ENCODE data around the gene EPHB6.

The EPHB6 gene

DNA sequence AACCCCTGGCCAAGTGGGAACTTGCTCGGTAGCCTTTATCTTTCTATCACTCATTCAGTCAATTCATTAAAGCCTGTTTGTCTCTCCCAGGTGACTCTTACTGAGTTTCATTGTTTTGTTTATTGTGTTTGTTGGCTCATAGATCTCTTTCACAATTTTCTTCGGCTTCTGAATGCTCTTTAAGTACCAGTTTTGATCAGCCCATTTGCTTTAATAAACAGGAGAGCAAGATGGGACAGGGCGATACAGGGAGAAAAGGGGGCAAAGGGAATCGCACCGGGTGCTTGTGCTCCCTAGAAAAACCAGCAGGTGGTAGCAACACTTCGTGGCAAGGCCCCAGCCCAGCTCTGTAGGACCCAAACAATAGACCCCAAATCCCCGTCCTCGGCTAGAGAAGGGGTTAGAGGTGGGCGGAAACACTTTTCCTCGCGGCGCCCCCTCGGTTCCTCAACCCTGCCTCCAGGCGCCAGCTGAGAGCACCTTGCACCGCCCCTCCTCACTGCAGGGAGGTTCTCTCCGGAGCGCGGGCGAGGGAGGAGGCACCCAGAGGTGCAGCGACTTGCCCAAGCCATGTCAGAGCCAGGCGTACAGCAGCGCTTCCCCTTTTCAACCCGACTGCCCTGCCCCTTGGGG, 1.0 kb upstream of the EPHB6 start:
- Histone ChIP-seq H3K27ac (peak overlapping the region; percentile 77; the same call in 1 of the 2 replicates), H3K4me1 (peaks cover 27% of the 10 kb centered on the region), H4K20me1 (no peaks in the 10 kb centered on the region), H3K9ac (peak overlapping the region; percentile 82), H3K4me2 (peak overlapping the region; percentile 97), H3K9me3 (no peaks in the 10 kb centered on the region), H3K4me3 (peak overlapping the region; percentile 87), H3K36me3 (no peaks in the 10 kb centered on the region), H3K27me3 (no peaks in the 10 kb centered on the region)
- TF ChIP-seq Cebpa-rat (IDR thresholded peaks at IDR 0.05), result no peak

GRCh38 chr7:142855114-142855743, 353 bp downstream of the EPHB6 start:
- peaks cover 27% of the 10 kb centered on the region for H3K4me1 ChIP-seq
- H3K4me3 ChIP-seq, result peak overlapping the region; percentile 87
- H3K27ac ChIP-seq, result peak overlapping the region; percentile 77
- H3K4me2 ChIP-seq, result peak overlapping the region; percentile 97
- H3K27me3 ChIP-seq, result no peaks in the 10 kb centered on the region
- peak overlapping the region; percentile 82 for H3K9ac ChIP-seq
- H3K9me3 ChIP-seq, result no peaks in the 10 kb centered on the region
- TF ChIP-seq Cebpa-rat (IDR thresholded peaks at IDR 0.05), result no peak
- H3K36me3 ChIP-seq, result no peaks in the 10 kb centered on the region
- H4K20me1 ChIP-seq, result no peaks in the 10 kb centered on the region

DNA sequence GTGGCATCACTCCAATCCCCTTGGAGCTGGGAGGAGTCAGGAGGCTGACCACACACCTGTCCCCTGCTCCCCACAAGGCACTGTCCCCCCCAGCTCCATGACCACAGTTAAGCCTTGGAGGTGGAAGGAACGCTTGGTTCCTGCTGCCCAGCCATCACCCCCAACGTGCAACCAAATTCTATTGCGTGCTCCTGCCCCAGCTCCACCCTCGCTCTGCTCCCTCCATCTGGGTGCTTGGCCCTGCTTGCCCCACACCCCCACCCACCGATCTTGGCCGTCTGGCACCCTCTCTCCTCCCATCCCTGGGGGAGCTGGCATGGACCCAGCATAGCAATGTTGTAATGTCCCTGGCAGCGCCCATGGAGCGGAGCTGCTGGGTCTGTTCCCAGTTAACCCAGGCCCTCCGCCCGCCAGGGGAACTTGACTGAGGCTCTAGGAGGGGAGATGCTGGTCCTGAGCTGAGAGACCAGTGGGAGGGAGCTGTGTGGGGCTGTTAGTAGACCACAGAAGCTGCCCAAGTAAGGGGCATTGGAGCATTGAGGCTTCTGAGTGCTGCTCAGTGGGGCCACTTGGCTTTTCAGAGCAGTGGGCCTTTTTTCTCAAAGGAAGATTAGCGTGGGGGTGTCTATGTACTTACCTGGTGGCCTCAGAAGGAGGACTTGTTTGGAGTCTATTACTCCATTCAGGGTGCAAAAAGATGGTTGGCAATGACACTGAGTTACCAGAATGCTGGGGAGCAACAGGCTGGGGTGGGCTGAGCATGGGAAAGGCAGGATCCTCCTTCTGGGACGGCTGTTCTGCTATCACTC, 1.1 kb downstream of the EPHB6 start:
- H3K27ac ChIP-seq, result no peak overlapping the region
- no peaks in the 10 kb centered on the region for H3K36me3 ChIP-seq
- H4K20me1 ChIP-seq, result no peaks in the 10 kb centered on the region
- peaks cover 27% of the 10 kb centered on the region for H3K4me1 ChIP-seq
- H3K9me3 ChIP-seq, result no peaks in the 10 kb centered on the region
- H3K9ac ChIP-seq, result no peak overlapping the region
- no peak for TF ChIP-seq Cebpa-rat (IDR thresholded peaks at IDR 0.05)
- H3K4me3 ChIP-seq, result peak overlapping the region; percentile 87
- H3K4me2 ChIP-seq, result peak overlapping the region; percentile 97
- no peaks in the 10 kb centered on the region for H3K27me3 ChIP-seq

- Histone ChIP-seq H4K20me1 (no peaks in the 10 kb centered on the region), H3K27ac (no peak overlapping the region)
- TF ChIP-seq Cebpa-rat (IDR thresholded peaks at IDR 0.05), result no peak
These were observed 1.8 kb downstream of the EPHB6 start for GRCh38 chr7:142856565-142857245.

GRCh38 chr7:142857625-142858024, 2.7 kb downstream of the EPHB6 start:
- no peak for TF ChIP-seq Cebpa-rat (IDR thresholded peaks at IDR 0.05)
- Histone ChIP-seq H3K27me3 (no peaks in the 10 kb centered on the region), H3K4me1 (peaks cover 38% of the 10 kb centered on the region), H3K36me3 (no peaks in the 10 kb centered on the region), H3K9ac (no peak overlapping the region), H3K4me3 (no peak overlapping the region), H3K27ac (no peak overlapping the region), H3K4me2 (no peak overlapping the region), H4K20me1 (no peaks in the 10 kb centered on the region), H3K9me3 (no peaks in the 10 kb centered on the region)

More at GRCh38 chr7:142856565-142857245, 1.8 kb downstream of the EPHB6 start:
- Histone ChIP-seq H3K36me3 (no peaks in the 10 kb centered on the region), H3K27me3 (no peaks in the 10 kb centered on the region), H3K4me3 (no peak overlapping the region), H3K9ac (0 out of 2 replicates have a peak overlapping the region, but pooled peaks have one; percentile 4), H3K4me1 (peaks cover 28% of the 10 kb centered on the region), H3K9me3 (no peaks in the 10 kb centered on the region), H3K4me2 (peak overlapping the region; percentile 97; the same call in 1 of the 2 replicates)

DNA sequence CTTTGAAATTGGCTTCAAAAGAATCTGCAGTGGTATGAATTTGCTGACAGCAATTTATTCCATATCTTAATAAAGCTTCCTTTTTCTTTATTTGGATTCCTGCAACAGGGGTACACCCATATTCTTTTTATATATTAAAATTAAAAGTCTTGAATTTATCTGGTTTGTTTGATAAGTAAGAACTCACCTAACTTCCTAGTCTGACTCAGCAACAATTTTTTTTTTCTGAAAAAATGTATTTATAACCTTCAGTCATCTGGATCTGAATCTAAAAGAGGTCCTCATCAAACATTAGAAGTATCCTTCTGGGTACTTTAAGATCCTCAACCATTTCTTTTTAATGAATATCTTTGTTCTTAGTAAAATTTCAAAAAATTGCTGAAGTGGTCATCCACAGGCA, 4.5 kb downstream of the EPHB6 start:
- Histone ChIP-seq H3K4me2 (no peak overlapping the region), H3K4me3 (no peak overlapping the region), H3K27ac (no peak overlapping the region), H3K4me1 (peaks cover 47% of the 10 kb centered on the region), H3K27me3 (no peaks in the 10 kb centered on the region), H3K9me3 (no peaks in the 10 kb centered on the region), H3K9ac (no peak overlapping the region), H4K20me1 (no peaks in the 10 kb centered on the region), H3K36me3 (no peaks in the 10 kb centered on the region)
- TF ChIP-seq Cebpa-rat (IDR thresholded peaks at IDR 0.05), result no peak

DNA sequence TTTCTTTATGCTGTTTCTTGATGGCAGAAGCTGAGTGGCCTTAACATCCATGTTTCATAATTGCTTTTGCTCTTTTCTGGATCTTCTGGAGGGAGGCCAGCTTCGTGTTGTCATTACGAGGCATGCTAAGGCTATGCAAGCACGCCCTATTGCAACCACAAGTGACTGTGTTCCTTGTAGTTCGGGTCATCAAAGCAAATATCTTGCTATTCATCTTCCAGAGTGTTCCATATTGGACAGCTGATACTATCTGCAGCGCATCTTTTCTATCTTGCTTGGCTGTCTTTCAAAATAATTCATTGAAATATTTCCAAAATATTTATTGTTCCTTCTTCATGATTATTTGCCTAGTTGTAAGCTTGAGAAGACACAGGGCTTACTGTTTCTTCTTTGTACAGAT, 5.0 kb downstream of the EPHB6 start:
- H3K9me3 ChIP-seq, result no peaks in the 10 kb centered on the region
- no peak overlapping the region for H3K4me3 ChIP-seq
- TF ChIP-seq Cebpa-rat (IDR thresholded peaks at IDR 0.05), result no peak
- H3K9ac ChIP-seq, result no peak overlapping the region
- no peak overlapping the region for H3K4me2 ChIP-seq
- no peaks in the 10 kb centered on the region for H3K36me3 ChIP-seq
- H3K27me3 ChIP-seq, result no peaks in the 10 kb centered on the region
- no peaks in the 10 kb centered on the region for H4K20me1 ChIP-seq
- peaks cover 47% of the 10 kb centered on the region for H3K4me1 ChIP-seq
- no peak overlapping the region for H3K27ac ChIP-seq

DNA sequence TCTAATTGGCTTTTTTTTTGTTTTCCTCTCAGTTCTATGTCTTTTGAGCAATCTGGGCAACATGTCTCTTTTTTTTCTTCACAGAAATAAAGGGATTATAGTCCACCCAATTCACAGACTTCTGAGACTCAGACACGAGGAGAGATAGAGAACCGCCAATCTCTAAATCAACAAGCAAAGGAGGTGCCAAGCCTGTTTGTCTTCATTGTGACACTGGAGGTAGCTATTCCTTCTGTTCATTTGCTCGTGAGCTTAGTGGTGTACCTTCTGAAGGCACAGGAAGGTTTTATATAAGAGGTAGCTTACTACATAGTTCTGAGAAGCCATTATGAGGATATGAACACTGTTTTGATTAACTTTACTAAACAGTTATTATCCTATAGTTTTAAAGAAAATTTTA, 6.1 kb downstream of the EPHB6 start:
- Histone ChIP-seq H3K4me1 (peaks cover 38% of the 10 kb centered on the region), H3K4me3 (no peak overlapping the region), H3K4me2 (no peak overlapping the region), H3K36me3 (no peaks in the 10 kb centered on the region), H4K20me1 (no peaks in the 10 kb centered on the region), H3K27me3 (no peaks in the 10 kb centered on the region), H3K9ac (no peak overlapping the region), H3K27ac (no peak overlapping the region), H3K9me3 (no peaks in the 10 kb centered on the region)
- TF ChIP-seq Cebpa-rat (IDR thresholded peaks at IDR 0.05), result no peak

DNA sequence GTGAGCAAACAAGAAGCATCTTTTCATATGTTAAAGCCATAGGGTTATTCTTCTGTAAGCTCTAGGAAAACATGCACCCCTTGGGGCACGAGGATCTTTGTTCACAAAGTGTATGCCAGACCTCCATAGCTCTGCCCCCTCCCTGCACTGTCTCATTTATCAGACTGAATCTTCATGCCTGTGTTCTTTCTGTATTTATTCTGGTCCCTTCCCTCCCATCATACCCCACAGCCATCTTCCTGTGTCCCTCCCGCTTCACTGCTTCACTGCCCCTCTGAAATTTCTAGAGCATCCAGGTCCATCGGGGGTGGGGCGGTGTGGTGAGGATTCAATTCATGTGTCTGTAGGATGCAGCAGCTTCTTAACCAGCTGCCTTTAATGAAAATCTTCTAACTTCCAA, 7.5 kb downstream of the EPHB6 start:
- Histone ChIP-seq H3K27me3 (no peaks in the 10 kb centered on the region), H3K27ac (peak overlapping the region; percentile 5; the same call in 1 of the 2 replicates), H3K4me2 (peak overlapping the region; percentile 58), H4K20me1 (no peaks in the 10 kb centered on the region), H3K4me3 (no peak overlapping the region), H3K9me3 (no peaks in the 10 kb centered on the region), H3K36me3 (no peaks in the 10 kb centered on the region), H3K4me1 (peaks cover 33% of the 10 kb centered on the region), H3K9ac (peak overlapping the region; percentile 1; the same call in 1 of the 2 replicates)
- TF ChIP-seq Cebpa-rat (IDR thresholded peaks at IDR 0.05), result no peak

Measured in BLaER1 (cell line).